ENCODE measurements around the gene NDRG2. TPM values are rescaled to one million over a fixed set of nuclear protein-coding genes. Genes with fewer than 3 reads are reported as not detected.

The NDRG2 gene
- total RNA-seq, 1 experiment from 2014 or later, result 8.0 TPM

GRCh38 chr14:21018781-21019180, 6.1 kb downstream of the NDRG2 start:
- ChIA-PET CTCF (no interaction called here), POLR2A (ENCODE audit: low non-redundant PET) (no interaction called here)
- Histone ChIP-seq H3K4me1 (ENCODE audit: insufficient read depth, low read length, poor library complexity, severe bottlenecking) (no peaks in the 10 kb centered on the region), H3K27me3 (replicated peaks; ENCODE audit: insufficient read depth, low read depth, low read length, poor library complexity) (no peaks in the 10 kb centered on the region), H3K9me3 (ENCODE audit: low read depth, low read length, poor library complexity, severe bottlenecking) (no peaks in the 10 kb centered on the region), H3K36me3 (ENCODE audit: insufficient read depth, low read length, poor library complexity, severe bottlenecking) (no peaks in the 10 kb centered on the region), H3K4me3 (ENCODE audit: low read depth, low read length, poor library complexity, severe bottlenecking) (no peak overlapping the region), H3K27ac (ENCODE audit: low read depth, low read length, poor library complexity, severe bottlenecking) (no peak overlapping the region)
- TF ChIP-seq EZH2 (IDR thresholded peaks at IDR 0.05; ENCODE audit: borderline replicate concordance, low read depth, low read length, poor library complexity, severe bottlenecking), result no peak
- TF ChIP-seq CTCF (conservative IDR thresholded peaks at IDR 0.05; ENCODE audit: low read depth, low read length), result no peak
- DNase-seq (ENCODE audit: low spot score), result no peak
- intact Hi-C loops (cut with micrococcal nuclease; ENCODE audit: unreplicated experiment), result loop anchor here (10.0 kb wide), 1 partner anchor 176 kb away; no protein-coding TSS in a partner anchor
- no TSS peak for BruUV-seq (replicated peaks)

GRCh38 chr14:21018286-21018685, 6.6 kb downstream of the NDRG2 start:
- CTCF ChIA-PET, result no interaction called here
- Histone ChIP-seq H3K27ac (ENCODE audit: low read depth, low read length, poor library complexity, severe bottlenecking) (no peak overlapping the region), H3K36me3 (ENCODE audit: insufficient read depth, low read length, poor library complexity, severe bottlenecking) (no peaks in the 10 kb centered on the region), H3K4me3 (ENCODE audit: low read depth, low read length, poor library complexity, severe bottlenecking) (no peak overlapping the region), H3K9me3 (ENCODE audit: low read depth, low read length, poor library complexity, severe bottlenecking) (no peaks in the 10 kb centered on the region), H3K27me3 (replicated peaks; ENCODE audit: insufficient read depth, low read depth, low read length, poor library complexity) (no peaks in the 10 kb centered on the region), H3K4me1 (ENCODE audit: insufficient read depth, low read length, poor library complexity, severe bottlenecking) (no peaks in the 10 kb centered on the region)
- POLR2A ChIA-PET (ENCODE audit: low non-redundant PET), result no interaction called here
- intact Hi-C loops (cut with micrococcal nuclease; ENCODE audit: unreplicated experiment), result loop anchor here (10.0 kb wide), 1 partner anchor 177 kb away; no protein-coding TSS in a partner anchor
- TF ChIP-seq EZH2 (IDR thresholded peaks at IDR 0.05; ENCODE audit: borderline replicate concordance, low read depth, low read length, poor library complexity, severe bottlenecking) (no peak), CTCF (conservative IDR thresholded peaks at IDR 0.05; ENCODE audit: low read depth, low read length) (no peak)
- DNase-seq (ENCODE audit: low spot score), result no peak
- BruUV-seq (replicated peaks), result no TSS peak

- Histone ChIP-seq H3K27ac (ENCODE audit: low read depth, low read length, poor library complexity, severe bottlenecking) (no peak overlapping the region), H3K9me3 (ENCODE audit: low read depth, low read length, poor library complexity, severe bottlenecking) (no peaks in the 10 kb centered on the region), H3K27me3 (replicated peaks; ENCODE audit: insufficient read depth, low read depth, low read length, poor library complexity) (no peaks in the 10 kb centered on the region), H3K4me1 (ENCODE audit: insufficient read depth, low read length, poor library complexity, severe bottlenecking) (no peaks in the 10 kb centered on the region), H3K4me3 (ENCODE audit: low read depth, low read length, poor library complexity, severe bottlenecking) (no peak overlapping the region), H3K36me3 (ENCODE audit: insufficient read depth, low read length, poor library complexity, severe bottlenecking) (no peaks in the 10 kb centered on the region)
- ChIA-PET CTCF (no interaction called here), POLR2A (ENCODE audit: low non-redundant PET) (no interaction called here)
- DNase-seq (ENCODE audit: low spot score), result no peak
- BruUV-seq (replicated peaks), result no TSS peak
- intact Hi-C loops (cut with micrococcal nuclease; ENCODE audit: unreplicated experiment), result loop anchor here (10.0 kb wide), 1 partner anchor 177 kb away; no protein-coding TSS in a partner anchor
- no peak for TF ChIP-seq EZH2 (IDR thresholded peaks at IDR 0.05; ENCODE audit: borderline replicate concordance, low read depth, low read length, poor library complexity, severe bottlenecking)
- TF ChIP-seq CTCF (conservative IDR thresholded peaks at IDR 0.05; ENCODE audit: low read depth, low read length), result no peak
Measured at GRCh38 chr14:21017528-21018245, 7.2 kb downstream of the NDRG2 start.
